Osteocyte (in vitro differentiated cells): Measurements from ENCODE around the gene G2E3. TPM values are rescaled to one million over a fixed set of nuclear protein-coding genes. Genes with fewer than 3 reads are reported as not detected.

Experiments used
- DNase-seq: peaks from one replicate; pipeline ENCODE4 v3.0.0; 2021; ENCODE audit warnings: mixed read lengths; ENCODE audit not compliant: unreplicated experiment; ENCODE audit errors: extremely low spot score
- H3K27ac Mint-ChIP-seq: one replicate; pipeline ENCODE4 v1.8.0; 2021; ENCODE audit warnings: mild to moderate bottlenecking, mixed read lengths; ENCODE audit not compliant: unreplicated experiment
- H3K27me3 Mint-ChIP-seq: one replicate; pipeline ENCODE4 v1.8.0; 2021; ENCODE audit warnings: mixed read lengths; ENCODE audit not compliant: unreplicated experiment
- H3K36me3 Mint-ChIP-seq: one replicate; pipeline ENCODE4 v1.8.0; 2021; ENCODE audit warnings: mixed read lengths; ENCODE audit not compliant: unreplicated experiment
- H3K4me1 Mint-ChIP-seq: one replicate; pipeline ENCODE4 v1.8.0; 2021; ENCODE audit warnings: mixed read lengths; ENCODE audit not compliant: unreplicated experiment
- H3K4me3 Mint-ChIP-seq: one replicate; pipeline ENCODE4 v1.8.0; 2021; ENCODE audit warnings: mild to moderate bottlenecking, moderate library complexity, mixed read lengths; ENCODE audit not compliant: unreplicated experiment
- H3K9me3 Mint-ChIP-seq: one replicate; pipeline ENCODE4 v1.8.0; 2021; ENCODE audit warnings: mixed read lengths; ENCODE audit not compliant: unreplicated experiment
- CTCF ChIP-seq: fragments of 200-600 bp; sonication (generic); IDR thresholded peaks from 2 replicates; pipeline ENCODE4 v1.5.0; 2021; ENCODE audit warnings: antibody characterized with exemption, mild to moderate bottlenecking, moderate library complexity
- total RNA-seq: library from RNA; stranded (reverse); gene quantifications from 2 replicates; pipeline ENCODE4 v1.2.1, GENCODE V29; 2021

G2E3 gene
- total RNA-seq, 1 donor from 2014 or later = 24.7 TPM

GRCh38 chr14:30580616-30581282 is 21.8 kb downstream of the G2E3 start:
- Mint-ChIP-seq H3K9me3 (peaks cover 12% of the 10 kb centered on the region), H3K36me3 (peaks cover 22% of the 10 kb centered on the region), H3K27me3 (no peaks in the 10 kb centered on the region), H3K27ac (peak overlapping the region; percentile 41), H3K4me1 (peaks cover 45% of the 10 kb centered on the region), H3K4me3 (no peak overlapping the region)
- DNase-seq = no peak
- TF ChIP-seq CTCF = no peak

- no peak for TF ChIP-seq CTCF
- Mint-ChIP-seq H3K4me1 (peaks cover 43% of the 10 kb centered on the region), H3K27me3 (no peaks in the 10 kb centered on the region), H3K27ac (no peak overlapping the region), H3K4me3 (no peak overlapping the region), H3K9me3 (peaks cover 11% of the 10 kb centered on the region), H3K36me3 (peaks cover 23% of the 10 kb centered on the region)
- DNase-seq = no peak
Observed at GRCh38 chr14:30581283-30581625, 22.3 kb downstream of the G2E3 start.

GRCh38 chr14:30582376-30582775 is 23.4 kb downstream of the G2E3 start:
- no peak for DNase-seq
- H3K4me1 Mint-ChIP-seq = peaks cover 34% of the 10 kb centered on the region
- no peak overlapping the region for H3K27ac Mint-ChIP-seq
- peaks cover 24% of the 10 kb centered on the region for H3K36me3 Mint-ChIP-seq
- no peak overlapping the region for H3K4me3 Mint-ChIP-seq
- no peak for TF ChIP-seq CTCF
- no peaks in the 10 kb centered on the region for H3K27me3 Mint-ChIP-seq
- H3K9me3 Mint-ChIP-seq = peaks cover 11% of the 10 kb centered on the region

- peaks cover 27% of the 10 kb centered on the region for H3K36me3 Mint-ChIP-seq
- H3K9me3 Mint-ChIP-seq = peaks cover 11% of the 10 kb centered on the region
- no peak overlapping the region for H3K27ac Mint-ChIP-seq
- no peak for DNase-seq
- no peak overlapping the region for H3K4me3 Mint-ChIP-seq
- H3K27me3 Mint-ChIP-seq = no peaks in the 10 kb centered on the region
- peaks cover 26% of the 10 kb centered on the region for H3K4me1 Mint-ChIP-seq
- no peak for TF ChIP-seq CTCF
Observed at GRCh38 chr14:30584058-30584630, 25.2 kb downstream of the G2E3 start.

- Mint-ChIP-seq H3K36me3 (peaks cover 38% of the 10 kb centered on the region), H3K4me3 (no peak overlapping the region), H3K27me3 (no peaks in the 10 kb centered on the region), H3K27ac (no peak overlapping the region), H3K4me1 (peaks cover 20% of the 10 kb centered on the region), H3K9me3 (peaks cover 11% of the 10 kb centered on the region)
- no peak for DNase-seq
- TF ChIP-seq CTCF = no peak
Observed at GRCh38 chr14:30585204-30585603, 26.2 kb downstream of the G2E3 start.
